ENCODE results near the gene PPME1.

Gene PPME1

GRCh38 chr11:74153224-74153623 lies 17.9 kb upstream of the PPME1 start:
- Histone ChIP-seq H3F3A (ENCODE audit: control insufficient read depth, insufficient read depth) (no peaks in the 10 kb centered on the region), H3K4me1 (ENCODE audit: control insufficient read depth, low read length) (no peaks in the 10 kb centered on the region), H3K36me3 (ENCODE audit: control insufficient read depth, low read length) (peaks cover 14% of the 10 kb centered on the region), H3K9me3 (ENCODE audit: control insufficient read depth, insufficient read depth, low read length) (no peaks in the 10 kb centered on the region), H3K9me2 (replicated peaks; ENCODE audit: control insufficient read depth, low read length) (no peaks in the 10 kb centered on the region), H3K27me3 (ENCODE audit: control insufficient read depth, low read length) (no peaks in the 10 kb centered on the region), H3K79me2 (ENCODE audit: control insufficient read depth, low read length) (peaks cover 15% of the 10 kb centered on the region), H4K20me1 (ENCODE audit: control insufficient read depth, insufficient read depth, low read depth, low read length) (no peaks in the 10 kb centered on the region), H3K4me2 (ENCODE audit: low read length) (no peak overlapping the region), H3K27ac (ENCODE audit: low read depth, low read length) (no peak overlapping the region), H3K4me3 (ENCODE audit: low read length) (no peak overlapping the region)
- no peak for TF ChIP-seq EZH2phosphoT487 (IDR thresholded peaks at IDR 0.05; ENCODE audit: borderline replicate concordance, low read length)
- TF ChIP-seq CTCF (IDR thresholded peaks at IDR 0.05; ENCODE audit: low read depth, low read length, poor library complexity, severe bottlenecking), result no peak

GRCh38 chr11:74154620-74155281 lies 16.3 kb upstream of the PPME1 start:
- Histone ChIP-seq H3K79me2 (ENCODE audit: control insufficient read depth, low read length) (peaks cover 15% of the 10 kb centered on the region), H3K36me3 (ENCODE audit: control insufficient read depth, low read length) (peaks cover 14% of the 10 kb centered on the region), H3F3A (ENCODE audit: control insufficient read depth, insufficient read depth) (no peaks in the 10 kb centered on the region), H3K4me2 (ENCODE audit: low read length) (no peak overlapping the region), H3K27ac (ENCODE audit: low read depth, low read length) (no peak overlapping the region), H3K9me3 (ENCODE audit: control insufficient read depth, insufficient read depth, low read length) (no peaks in the 10 kb centered on the region), H3K27me3 (ENCODE audit: control insufficient read depth, low read length) (no peaks in the 10 kb centered on the region), H4K20me1 (ENCODE audit: control insufficient read depth, insufficient read depth, low read depth, low read length) (no peaks in the 10 kb centered on the region), H3K4me3 (ENCODE audit: low read length) (no peak overlapping the region), H3K4me1 (ENCODE audit: control insufficient read depth, low read length) (no peaks in the 10 kb centered on the region), H3K9me2 (replicated peaks; ENCODE audit: control insufficient read depth, low read length) (no peaks in the 10 kb centered on the region)
- TF ChIP-seq EZH2phosphoT487 (IDR thresholded peaks at IDR 0.05; ENCODE audit: borderline replicate concordance, low read length), result no peak
- no peak for TF ChIP-seq CTCF (IDR thresholded peaks at IDR 0.05; ENCODE audit: low read depth, low read length, poor library complexity, severe bottlenecking)

DNA sequence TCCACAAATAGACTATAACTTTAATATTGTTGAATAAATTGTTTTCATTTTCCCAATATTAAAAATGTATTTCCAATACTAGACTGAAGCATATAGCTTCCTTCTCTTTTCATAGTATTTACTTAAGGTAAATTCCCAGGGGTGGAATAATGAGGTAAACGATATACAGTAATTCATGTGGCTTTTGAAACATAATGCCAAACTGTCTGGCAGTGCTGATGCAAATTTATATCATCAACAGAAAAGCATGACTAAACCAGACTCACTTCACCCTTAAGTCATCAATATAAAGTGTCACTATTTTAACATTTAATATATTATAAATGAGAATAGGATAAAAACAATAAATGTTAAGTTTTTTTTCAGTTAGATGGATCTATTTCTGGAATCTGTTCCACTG lies 13.9 kb upstream of the PPME1 start:
- Histone ChIP-seq H3K4me3 (ENCODE audit: low read length) (no peak overlapping the region), H3F3A (ENCODE audit: control insufficient read depth, insufficient read depth) (no peaks in the 10 kb centered on the region), H3K9me3 (ENCODE audit: control insufficient read depth, insufficient read depth, low read length) (no peaks in the 10 kb centered on the region), H3K79me2 (ENCODE audit: control insufficient read depth, low read length) (peaks cover 30% of the 10 kb centered on the region), H3K36me3 (ENCODE audit: control insufficient read depth, low read length) (peaks cover 31% of the 10 kb centered on the region), H3K4me2 (ENCODE audit: low read length) (no peak overlapping the region), H3K4me1 (ENCODE audit: control insufficient read depth, low read length) (no peaks in the 10 kb centered on the region), H3K27ac (ENCODE audit: low read depth, low read length) (no peak overlapping the region), H4K20me1 (ENCODE audit: control insufficient read depth, insufficient read depth, low read depth, low read length) (no peaks in the 10 kb centered on the region), H3K9me2 (replicated peaks; ENCODE audit: control insufficient read depth, low read length) (no peaks in the 10 kb centered on the region), H3K27me3 (ENCODE audit: control insufficient read depth, low read length) (no peaks in the 10 kb centered on the region)
- no peak for TF ChIP-seq EZH2phosphoT487 (IDR thresholded peaks at IDR 0.05; ENCODE audit: borderline replicate concordance, low read length)
- TF ChIP-seq CTCF (IDR thresholded peaks at IDR 0.05; ENCODE audit: low read depth, low read length, poor library complexity, severe bottlenecking), result no peak
